SH-SY5Y (cell line): ENCODE measurements around the gene EFHC2.

Source experiments
- GATA2 ChIP-seq: IDR thresholded peaks from 2 replicates; pipeline ENCODE4 v1.6.1; 2011; ENCODE audit warnings: mild to moderate bottlenecking, low read depth, low read length
- GATA3 ChIP-seq: IDR thresholded peaks from 2 replicates; pipeline ENCODE4 v1.6.1; 2011; ENCODE audit warnings: low read depth, mild to moderate bottlenecking, low read length, moderate library complexity

GRCh38 chrX:44317181-44317580 is 26.3 kb downstream of the EFHC2 start:
- TF ChIP-seq GATA3 (no peak), GATA2 (no peak)
